Measurements from ENCODE around the gene PGGHG.

GRCh38 chr11:282171-282570 is 6.8 kb upstream of the PGGHG start:
- TF ChIP-seq CTCF (IDR thresholded peaks at IDR 0.05) (no peak), POLR2A (IDR thresholded peaks at IDR 0.05) (no peak)
